GM12878 (cell line): Measurements from ENCODE around the gene DDAH1. TPM values are rescaled to one million over a fixed set of nuclear protein-coding genes. Genes with fewer than 3 reads are reported as not detected.

Source experiments
- ATAC-seq: fragments of 200-7000 bp; cut with Tn5 transposase; 3 replicates; pipeline ENCODE4 v1.9.1; 2020; ENCODE audit warnings: mild to moderate bottlenecking, moderate library complexity
- BruUV-seq: library from RNA; stranded (reverse); fragments of 400-500 nt; replicated peaks from 2 replicates; lab custom pipeline; 2021; lab: Mats Ljungman, UMichigan
- CTCF ChIA-PET: fragments of 300-600 bp; sonication (Branson Sonifier 250); formaldehyde crosslinking; extraction: SDS; loops from one replicate; lab custom pipeline; 2021; ENCODE audit warnings: inconsistent platforms; lab: Yijun Ruan, JAX
- POLR2A ChIA-PET: fragments of 350-600 bp; formaldehyde crosslinking; extraction: SDS; loops from one replicate; lab custom pipeline; 2021; ENCODE audit warnings: inconsistent platforms; lab: Charles Lee
- RAD21 ChIA-PET: fragments of 300-600 bp; sonication (Branson Sonifier 250); formaldehyde crosslinking; loops from one replicate; lab custom pipeline; 2023; ENCODE audit warnings: antibody characterized with exemption; ENCODE audit not compliant: unreplicated experiment; lab: Charles Lee
- SMC1A ChIA-PET: fragments of 300-600 bp; sonication (Branson Sonifier 250); formaldehyde crosslinking; loops from one replicate; lab custom pipeline; 2023; ENCODE audit not compliant: unreplicated experiment, uncharacterized antibody; lab: Charles Lee
- DNase-seq: peaks from one replicate; pipeline ENCODE4 v3.0.0-alpha.2; 2011; ENCODE audit warnings: low read depth, low spot score
- FAIRE-seq: peaks from 3 replicates; lab custom pipeline; 2011; peaks lifted over from hg19 to GRCh38; lab: Jason Lieb, UNC
- H2AFZ ChIP-seq: 2 replicates; pipeline ENCODE4 v1.6.0; 2011; ENCODE audit warnings: low read depth, low read length, control low read depth; ENCODE audit not compliant: control insufficient read depth
- H3K27ac ChIP-seq: 2 replicates; pipeline ENCODE4 v1.5.1; 2011; ENCODE audit warnings: control low read depth; ENCODE audit not compliant: control insufficient read depth, insufficient read depth
- H3K27me3 ChIP-seq, 2 experiments: replicated peaks in 1 of 2; 2 replicates each; pipeline versions ENCODE4 v1.6.0 to v1.6.1; 2011; ENCODE audit warnings: low read length in 1 of 2; ENCODE audit not compliant: control insufficient read depth in 2 of 2, insufficient read depth in 2 of 2
- H3K36me3 ChIP-seq, 2 experiments: 2 replicates each; pipeline ENCODE4 v1.5.1; 2011; ENCODE audit warnings: low read length in 1 of 2; ENCODE audit not compliant: control insufficient read depth in 2 of 2, insufficient read depth in 2 of 2
- H3K4me1 ChIP-seq: 2 replicates; pipeline ENCODE4 v1.6.1; 2011; ENCODE audit warnings: mild to moderate bottlenecking, low read length, moderate library complexity, mixed read lengths; ENCODE audit not compliant: control insufficient read depth, insufficient read depth
- H3K4me2 ChIP-seq: 2 replicates; pipeline ENCODE4 v1.6.0; 2011; ENCODE audit warnings: control low read depth; ENCODE audit not compliant: control insufficient read depth, insufficient read depth
- H3K4me3 ChIP-seq: fragments of 200-600 bp; sonication (generic); 2 replicates; pipeline ENCODE4 v1.5.1; 2016
- H3K79me2 ChIP-seq: 2 replicates; pipeline ENCODE4 v1.6.0; 2011; ENCODE audit warnings: low read length; ENCODE audit not compliant: control insufficient read depth, insufficient read depth
- H3K9ac ChIP-seq: 2 replicates; pipeline ENCODE4 v1.8.0; 2011; ENCODE audit warnings: low read length, control low read depth, mixed read lengths; ENCODE audit not compliant: control insufficient read depth, insufficient read depth
- H3K9me3 ChIP-seq: replicated peaks from 3 replicates; pipeline ENCODE4 v1.5.1; 2011; ENCODE audit warnings: mild to moderate bottlenecking, low read length; ENCODE audit not compliant: control insufficient read depth, insufficient read depth
- H4K20me1 ChIP-seq: 2 replicates; pipeline ENCODE4 v1.6.0; 2011; ENCODE audit not compliant: control insufficient read depth, insufficient read depth
- CBX3 ChIP-seq: fragments of 200-600 bp; sonication (generic); IDR thresholded peaks from 2 replicates; pipeline ENCODE4 v1.6.1; 2016; ENCODE audit warnings: low read depth, borderline replicate concordance
- CEBPB ChIP-seq, 2 experiments: fragments of 150-350 bp in 1 of 2; IDR thresholded peaks; 2 replicates each; pipeline ENCODE4 v1.6.1; 2012 to 2014; ENCODE audit warnings: low read depth in 2 of 2, low read length in 2 of 2, borderline replicate concordance in 1 of 2, inconsistent platforms in 1 of 2
- CHD1 ChIP-seq: IDR thresholded peaks from 2 replicates; pipeline ENCODE4 v1.6.1; 2012; ENCODE audit warnings: low read depth, low read length, improper control_type of control experiment
- FOXK2 ChIP-seq: fragments of 450-650 bp; IDR thresholded peaks from 2 replicates; pipeline ENCODE4 v1.6.1; 2017; ENCODE audit warnings: mild to moderate bottlenecking, moderate library complexity
- IRF4 ChIP-seq: IDR thresholded peaks from 2 replicates; pipeline ENCODE4 v1.6.1; 2011; ENCODE audit warnings: low read depth, low read length
- MAX ChIP-seq: IDR thresholded peaks from 2 replicates; pipeline ENCODE4 v1.6.1; 2012; ENCODE audit warnings: low read depth, low read length, improper control_type of control experiment
- NFXL1 ChIP-seq: fragments of 450-650 bp; IDR thresholded peaks from 2 replicates; pipeline ENCODE4 v1.6.1; 2017; ENCODE audit warnings: antibody characterized with exemption, mild to moderate bottlenecking, borderline replicate concordance
- PAX8 ChIP-seq: fragments of 450-650 bp; IDR thresholded peaks from 2 replicates; pipeline ENCODE4 v1.6.1; 2017; ENCODE audit warnings: mild to moderate bottlenecking, moderate library complexity
- SMC3 ChIP-seq: IDR thresholded peaks from 2 replicates; pipeline ENCODE4 v1.6.1; 2011; ENCODE audit warnings: low read length, improper control_type of control experiment, borderline replicate concordance
- SUPT20H ChIP-seq: IDR thresholded peaks from 2 replicates; pipeline ENCODE4 v1.6.1; 2011; ENCODE audit warnings: low read depth, mild to moderate bottlenecking, low read length, moderate library complexity, borderline replicate concordance; ENCODE audit not compliant: control insufficient read depth
- WGBS: methylation state at CpG from one replicate; pipeline ENCODE4 v1.1.6; 2016; ENCODE audit warnings: low lambda C conversion rate; ENCODE audit not compliant: insufficient replicate concordance, insufficient coverage; ENCODE audit errors: missing lambda C conversion rate; 5-methylcytosine and 5-hydroxymethylcytosine counted together
- in situ Hi-C: fragments of 300-500 bp; cut with MboI; formaldehyde crosslinking; loops from 9 replicates; pipeline ENCODE4 v1.14.3; 2018; ENCODE audit warnings: mixed read lengths
- intact Hi-C: fragments of 100-400 bp; cut with micrococcal nuclease; formaldehyde crosslinking; loops from one replicate; pipeline ENCODE4 v1.14.2; 2022; ENCODE audit not compliant: unreplicated experiment
- polyA plus RNA-seq, 11 experiments: library from polyadenylated mRNA; depleted of rRNA in 4 of 11; unstranded in 6 of 11; stranded (reverse) in 5 of 11; fragments of >200 nt; fragmentation: Nextera tagmentation in 4 of 11; fragmentation: Illumina TruSeq in 1 of 11; extraction: Ambion mirVana in 4 of 11; extraction: Trizol in 1 of 11; gene quantifications; 1 replicate in 1 of 11; 2 replicates in 10 of 11; pipeline versions ENCODE4 v1.2.1 to v1.2.3, GENCODE V29; 2011 to 2016; ENCODE audit warnings: inconsistent platforms in 2 of 11, missing spikeins in 2 of 11, low read depth in 1 of 11
- total RNA-seq, 4 experiments: library from RNA; depleted of rRNA in 3 of 4; stranded (reverse); fragments of >200 nt in 3 of 4; fragmentation: Illumina TruSeq in 1 of 4; extraction: Trizol in 1 of 4; gene quantifications; 2 replicates each; pipeline versions ENCODE4 v1.2.1 to v1.2.3, GENCODE V29; 2013 to 2021
- TF ChIP-seq, protein P1 (sequence below): fragments of 450-650 bp; IDR thresholded peaks from 2 replicates; pipeline ENCODE4 v1.6.1; 2017; ENCODE audit warnings: mild to moderate bottlenecking, low read depth, inconsistent platforms; ENCODE audit not compliant: poor library complexity, severe bottlenecking

DDAH1 gene
- total and polyA plus RNA-seq, 10 of the 15 experiments (the other 5 are each of a cell fraction or from before 2014, with no cell fraction given), result 0.07 to 0.88 (median 0.27) TPM; not detected in 6

- no peak overlapping the region for H2AFZ ChIP-seq
- no peaks in the 10 kb centered on the region for H3K27me3 ChIP-seq
- FAIRE-seq (no peak), DNase-seq (no peak), ATAC-seq (no peak)
- BruUV-seq, result no TSS peak
- no peaks in the 10 kb centered on the region for H3K79me2 ChIP-seq
- H3K9ac ChIP-seq, result no peak overlapping the region
- H3K4me3 ChIP-seq, result no peak overlapping the region
- no peaks in the 10 kb centered on the region for H3K36me3 ChIP-seq
- H3K4me1 ChIP-seq, result no peaks in the 10 kb centered on the region
- CTCF ChIA-PET, result interaction anchor here (0.7 kb wide), 1 partner anchor 12 kb away, joined by 4 read pairs; no protein-coding TSS in a partner anchor
- H3K4me2 ChIP-seq, result no peak overlapping the region
- no peaks in the 10 kb centered on the region for H4K20me1 ChIP-seq
- 81% methylated on average over 3 of the region's 3 CpGs for WGBS
- in situ Hi-C loops, result no loop called here
- TF ChIP-seq IRF4 (no peak), CEBPB (IDR thresholded peaks at IDR 0.05; ENCODE audit: borderline replicate concordance in 1 of 2, low read depth in 2 of 2, low read length in 2 of 2) (no peak), FOXK2 (no peak), SMC3 (no peak), PAX8 (no peak), MAX (no peak), SUPT20H (no peak), CHD1 (no peak), NFXL1 (no peak), CBX3 (no peak)
- TF ChIP-seq, protein P1, sequence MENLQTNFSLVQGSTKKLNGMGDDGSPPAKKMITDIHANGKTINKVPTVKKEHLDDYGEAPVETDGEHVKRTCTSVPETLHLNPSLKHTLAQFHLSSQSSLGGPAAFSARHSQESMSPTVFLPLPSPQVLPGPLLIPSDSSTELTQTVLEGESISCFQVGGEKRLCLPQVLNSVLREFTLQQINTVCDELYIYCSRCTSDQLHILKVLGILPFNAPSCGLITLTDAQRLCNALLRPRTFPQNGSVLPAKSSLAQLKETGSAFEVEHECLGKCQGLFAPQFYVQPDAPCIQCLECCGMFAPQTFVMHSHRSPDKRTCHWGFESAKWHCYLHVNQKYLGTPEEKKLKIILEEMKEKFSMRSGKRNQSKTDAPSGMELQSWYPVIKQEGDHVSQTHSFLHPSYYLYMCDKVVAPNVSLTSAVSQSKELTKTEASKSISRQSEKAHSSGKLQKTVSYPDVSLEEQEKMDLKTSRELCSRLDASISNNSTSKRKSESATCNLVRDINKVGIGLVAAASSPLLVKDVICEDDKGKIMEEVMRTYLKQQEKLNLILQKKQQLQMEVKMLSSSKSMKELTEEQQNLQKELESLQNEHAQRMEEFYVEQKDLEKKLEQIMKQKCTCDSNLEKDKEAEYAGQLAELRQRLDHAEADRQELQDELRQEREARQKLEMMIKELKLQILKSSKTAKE, result no peak
- no peaks in the 10 kb centered on the region for H3K9me3 ChIP-seq
- no peak overlapping the region for H3K27ac ChIP-seq
- intact Hi-C loops, result no loop called here
- POLR2A ChIA-PET, result no interaction called here
- RAD21 ChIA-PET, result no interaction called here
- SMC1A ChIA-PET, result interaction anchor here (1.0 to 1.2 kb wide), 2 partner anchors 10 to 36 kb away, joined by 3 read pairs; no protein-coding TSS in a partner anchor
These were observed 37.1 kb downstream of the DDAH1 start for GRCh38 chr1:85427849-85428248.
